ENCODE data around the gene GREB1L. TPM values are rescaled to one million over a fixed set of nuclear protein-coding genes. Genes with fewer than 3 reads are reported as not detected.

The GREB1L gene
- total and polyA plus RNA-seq, 2 of the 13 experiments (the other 11 are each of a cell fraction or from before 2014, with no cell fraction given), result 0.17 to 0.66 TPM

GRCh38 chr18:21264651-21265050 lies 22.6 kb downstream of the GREB1L start:
- intact Hi-C loops (cut with micrococcal nuclease; ENCODE audit: unreplicated experiment) (no loop called here), in situ Hi-C loops (cut with HindIII; ENCODE audit: extremely low pct_ligation_motif_present, low pct_unique_long_range_greater_than_20kb) (loop anchor here (25.0 kb wide), 1 partner anchor 102 kb away; no protein-coding TSS in a partner anchor)
- DNase-seq (ENCODE audit: low spot score), result peak; percentile 89
- Histone ChIP-seq H3K9me3 (ENCODE audit: low read length) (no peaks in the 10 kb centered on the region), H3K4me3 (replicated peaks in 1 of 3; ENCODE audit: insufficient read depth in 1 of 3, low read depth in 2 of 3, low read length in 3 of 3) (peak overlapping the region in 1 of 3 experiments; percentile 7; a peak in 1 of 6 replicates), H4K20me1 (ENCODE audit: insufficient read depth, low read length) (no peaks in the 10 kb centered on the region), H2AFZ (ENCODE audit: low read length) (no peak overlapping the region), H3K9ac (ENCODE audit: insufficient read depth, low read depth, low read length) (no peak overlapping the region), H3K4me1 (ENCODE audit: insufficient read depth, low read length) (peaks cover 52% of the 10 kb centered on the region), H3K36me3 (replicated peaks in 1 of 2; ENCODE audit: control insufficient read depth in 1 of 2, insufficient read depth in 2 of 2, low read length in 2 of 2) (no peaks in the 10 kb centered on the region), H3K27me3 (ENCODE audit: control insufficient read depth in 1 of 2, insufficient read depth in 2 of 2, low read length in 2 of 2) (no peaks in the 10 kb centered on the region), H3K79me2 (ENCODE audit: insufficient read depth, low read length) (no peaks in the 10 kb centered on the region), H3K4me2 (ENCODE audit: low read depth, low read length) (peak overlapping the region; percentile 43), H3K27ac (ENCODE audit: extremely low read length, insufficient read depth, low read length) (peak overlapping the region; percentile 66)
- CTCF ChIA-PET (ENCODE audit: low intra/inter-chr PET ratio, low total read pairs), result no interaction called here
- POLR2A ChIA-PET, result interaction anchor here (0.9 to 1.0 kb wide), 2 partner anchors 40 to 336 kb away, joined by 3 read pairs; partner anchors contain the start of gene ESCO1
- peak; percentile 82 for FAIRE-seq
- WGBS (ENCODE audit: low lambda C conversion rate), result 0% methylated on average over 2 of the region's 2 CpGs
- no TSS peak for BruUV-seq (replicated peaks)
- peak; percentile 99 for ATAC-seq
- TF ChIP-seq TEAD3 (CRISPR knock-in tag; optimal IDR thresholded peaks at IDR 0.05; ENCODE audit: borderline replicate concordance) (peak; percentile 48), HMG20B (CRISPR knock-in tag; conservative IDR thresholded peaks at IDR 0.05) (peak; percentile 68; the same call in 1 of the 2 replicates), ZNF12 (CRISPR knock-in tag; IDR thresholded peaks at IDR 0.05) (no peak), SAP130 (CRISPR knock-in tag; IDR thresholded peaks at IDR 0.05; ENCODE audit: low read depth) (peak; percentile 44; the same call in 1 of the 2 replicates), NCOA2 (CRISPR knock-in tag; IDR thresholded peaks at IDR 0.05) (peak; percentile 46; the same call in 1 of the 2 replicates), NFAT5 (CRISPR knock-in tag; IDR thresholded peaks at IDR 0.05) (no peak), ZFX (CRISPR knock-in tag; IDR thresholded peaks at IDR 0.05; ENCODE audit: low read depth) (peak; percentile 39), ZMYM4 (CRISPR knock-in tag; IDR thresholded peaks at IDR 0.05) (peak; percentile 27; the same call in 1 of the 2 replicates), ASH2L (IDR thresholded peaks at IDR 0.05; ENCODE audit: insufficient read length, low read depth, low read length) (peak; percentile 60), MEIS2 (CRISPR knock-in tag; IDR thresholded peaks at IDR 0.05) (peak; percentile 85; the same call in 1 of the 2 replicates), BCL6 (CRISPR knock-in tag; IDR thresholded peaks at IDR 0.05) (peak; percentile 74), SRSF1 (optimal IDR thresholded peaks at IDR 0.05; ENCODE audit: low read depth, low read length) (no peak), PHF21A (CRISPR knock-in tag; IDR thresholded peaks at IDR 0.05) (peak; percentile 56; the same call in 1 of the 2 replicates), PAXIP1 (CRISPR knock-in tag; conservative IDR thresholded peaks at IDR 0.05) (peak; percentile 86), SALL1 (CRISPR knock-in tag; IDR thresholded peaks at IDR 0.05) (peak; percentile 39; the same call in 1 of the 2 replicates)

Data from HepG2 (cell line).